ENCODE results near the gene STMP1.
"Not testable (repeated sequence)": the region's sequence is repeated elsewhere in the genome, so short reads cannot be mapped to it uniquely, and the experiment has no call there.

Gene STMP1

DNA sequence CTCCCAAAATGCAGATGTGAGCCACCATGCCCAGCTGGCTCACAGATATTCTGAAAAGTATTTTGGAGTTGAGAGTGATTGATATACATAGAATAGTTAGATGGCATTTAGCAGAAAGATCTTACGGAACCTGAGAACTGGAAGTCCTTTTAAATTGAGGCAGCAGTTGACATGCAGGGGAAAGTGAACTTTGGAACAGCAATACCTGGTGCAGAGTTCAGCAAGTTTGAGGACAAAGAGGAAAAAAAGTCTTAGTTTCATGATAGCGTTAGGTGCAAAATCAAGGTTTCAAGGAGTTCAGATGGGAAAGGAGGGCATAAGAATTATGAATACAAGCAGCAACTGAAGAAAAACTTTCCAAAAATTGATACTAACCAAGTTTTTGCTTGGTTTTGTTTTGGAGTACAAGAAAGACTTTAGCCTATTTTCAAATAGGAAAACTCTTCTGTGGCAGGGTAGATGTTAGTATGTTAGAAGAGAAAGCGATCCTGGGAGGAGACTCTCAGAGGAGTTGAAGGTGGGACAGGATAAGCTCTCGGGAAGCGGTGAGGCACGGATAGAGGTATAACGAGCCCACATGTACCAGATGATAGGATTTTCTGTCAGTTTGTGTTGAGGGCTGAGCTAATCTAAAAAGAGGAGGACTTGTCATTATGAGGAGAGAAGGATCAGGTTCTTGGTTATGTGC, 28.0 kb upstream of the STMP1 start:
- TF ChIP-seq, protein P1, sequence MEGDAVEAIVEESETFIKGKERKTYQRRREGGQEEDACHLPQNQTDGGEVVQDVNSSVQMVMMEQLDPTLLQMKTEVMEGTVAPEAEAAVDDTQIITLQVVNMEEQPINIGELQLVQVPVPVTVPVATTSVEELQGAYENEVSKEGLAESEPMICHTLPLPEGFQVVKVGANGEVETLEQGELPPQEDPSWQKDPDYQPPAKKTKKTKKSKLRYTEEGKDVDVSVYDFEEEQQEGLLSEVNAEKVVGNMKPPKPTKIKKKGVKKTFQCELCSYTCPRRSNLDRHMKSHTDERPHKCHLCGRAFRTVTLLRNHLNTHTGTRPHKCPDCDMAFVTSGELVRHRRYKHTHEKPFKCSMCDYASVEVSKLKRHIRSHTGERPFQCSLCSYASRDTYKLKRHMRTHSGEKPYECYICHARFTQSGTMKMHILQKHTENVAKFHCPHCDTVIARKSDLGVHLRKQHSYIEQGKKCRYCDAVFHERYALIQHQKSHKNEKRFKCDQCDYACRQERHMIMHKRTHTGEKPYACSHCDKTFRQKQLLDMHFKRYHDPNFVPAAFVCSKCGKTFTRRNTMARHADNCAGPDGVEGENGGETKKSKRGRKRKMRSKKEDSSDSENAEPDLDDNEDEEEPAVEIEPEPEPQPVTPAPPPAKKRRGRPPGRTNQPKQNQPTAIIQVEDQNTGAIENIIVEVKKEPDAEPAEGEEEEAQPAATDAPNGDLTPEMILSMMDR (conservative IDR thresholded peaks at IDR 0.05; ENCODE audit: low read length) = no peak
- no peak overlapping the region for H3K4me3 ChIP-seq (ENCODE audit: low read length)
- no peak for DNase-seq (ENCODE audit: low read depth)

DNA sequence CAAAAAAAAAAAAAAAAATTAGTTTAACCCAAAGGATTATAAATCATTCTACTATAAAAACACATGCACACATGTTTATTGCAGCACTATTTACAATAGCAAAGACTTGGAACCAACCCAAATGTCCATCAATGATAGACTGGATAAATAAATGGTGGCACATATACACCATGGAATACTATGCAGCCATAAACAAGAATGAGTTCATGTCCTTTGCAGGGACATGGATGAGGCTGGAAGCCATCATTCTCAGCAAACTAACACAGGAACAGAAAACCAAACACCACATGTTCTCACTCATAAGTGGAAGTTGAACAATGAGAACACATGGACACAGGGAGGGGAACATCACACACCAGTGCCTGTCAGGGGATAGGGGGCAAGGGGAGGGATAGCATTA, 22.6 kb upstream of the STMP1 start:
- not testable (repeated sequence) for DNase-seq (ENCODE audit: low read depth)

DNA sequence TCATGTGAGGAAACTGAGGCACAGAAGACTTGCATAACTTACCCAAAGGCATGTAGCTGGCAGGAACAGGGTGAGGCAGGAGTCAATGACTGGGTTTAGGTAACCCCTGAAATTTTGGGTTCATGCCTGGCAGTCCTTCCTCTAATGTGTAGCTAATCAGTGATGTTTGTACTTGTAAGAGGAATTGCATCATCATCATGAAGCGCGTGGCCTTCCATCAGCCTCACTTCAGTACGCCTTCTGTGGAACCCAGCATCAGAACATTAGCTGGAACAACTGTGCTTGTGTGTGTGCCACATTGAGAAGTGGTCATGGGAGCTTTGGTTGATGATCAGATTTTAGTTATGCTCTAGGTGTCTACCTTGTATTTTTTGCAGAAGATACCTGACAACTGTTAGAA, 18.2 kb upstream of the STMP1 start:
- H3K4me3 ChIP-seq (ENCODE audit: low read length) = no peak overlapping the region
- TF ChIP-seq, protein P1 (conservative IDR thresholded peaks at IDR 0.05; ENCODE audit: low read length) = no peak
- no peak for DNase-seq (ENCODE audit: low read depth)

More for the DNA sequence above, 22.6 kb upstream of the STMP1 start:
- not testable (repeated sequence) for H3K4me3 ChIP-seq (ENCODE audit: low read length)

DNA sequence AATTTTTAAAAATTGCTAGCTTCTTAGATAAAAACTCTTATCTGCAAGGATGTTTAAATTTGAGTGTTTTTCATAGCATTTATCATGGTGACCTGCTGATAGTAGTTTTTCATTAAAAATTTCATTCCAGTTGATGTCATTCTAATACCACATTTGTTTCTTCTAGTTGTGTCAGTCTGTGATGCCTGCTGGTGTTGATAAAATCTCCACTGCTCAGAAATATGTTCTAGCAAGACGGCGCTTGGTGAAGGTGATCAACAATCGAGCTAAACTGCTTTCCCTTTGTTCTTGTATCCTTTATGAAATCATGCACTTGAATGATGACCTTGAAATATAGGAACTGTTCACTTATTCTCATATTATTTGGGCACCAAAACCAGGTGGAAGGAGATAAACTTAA, 17.6 kb upstream of the STMP1 start:
- no peak for DNase-seq (ENCODE audit: low read depth)
- TF ChIP-seq, protein P1 (conservative IDR thresholded peaks at IDR 0.05; ENCODE audit: low read length) = no peak
- H3K4me3 ChIP-seq (ENCODE audit: low read length) = no peak overlapping the region

DNA sequence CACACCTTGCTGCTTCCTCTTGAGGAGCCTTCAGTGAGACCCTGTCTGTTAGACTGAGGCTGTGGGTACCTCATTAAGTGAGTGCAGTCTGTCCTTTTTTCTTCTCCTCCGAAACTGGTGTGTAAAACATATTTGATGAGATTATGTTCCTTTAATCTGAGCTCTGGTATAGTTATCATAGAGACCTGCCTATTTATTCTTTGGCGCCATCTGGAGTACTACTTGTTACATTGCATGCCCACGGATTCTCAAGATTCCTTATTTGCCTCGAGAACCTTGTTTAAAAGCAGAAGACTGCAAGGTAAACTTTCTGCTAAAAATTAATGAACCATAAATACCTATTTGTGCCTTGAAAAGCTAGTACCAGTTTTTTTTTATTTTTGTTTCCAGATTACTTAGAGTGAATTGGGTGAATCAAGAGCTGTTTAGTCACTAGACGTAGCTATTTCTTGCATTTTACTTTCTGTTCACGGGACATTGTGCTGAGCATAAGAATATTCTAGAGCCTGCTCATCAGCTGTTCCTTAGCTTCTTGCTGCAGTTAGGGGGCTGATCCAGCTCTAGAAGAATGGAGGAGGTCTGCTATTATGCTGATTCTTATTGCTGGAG, 16.9 kb upstream of the STMP1 start:
- TF ChIP-seq, protein P1 (conservative IDR thresholded peaks at IDR 0.05; ENCODE audit: low read length) = peak; percentile 83
- DNase-seq (ENCODE audit: low read depth) = peak; percentile 56
- H3K4me3 ChIP-seq (ENCODE audit: low read length) = no peak overlapping the region

DNA sequence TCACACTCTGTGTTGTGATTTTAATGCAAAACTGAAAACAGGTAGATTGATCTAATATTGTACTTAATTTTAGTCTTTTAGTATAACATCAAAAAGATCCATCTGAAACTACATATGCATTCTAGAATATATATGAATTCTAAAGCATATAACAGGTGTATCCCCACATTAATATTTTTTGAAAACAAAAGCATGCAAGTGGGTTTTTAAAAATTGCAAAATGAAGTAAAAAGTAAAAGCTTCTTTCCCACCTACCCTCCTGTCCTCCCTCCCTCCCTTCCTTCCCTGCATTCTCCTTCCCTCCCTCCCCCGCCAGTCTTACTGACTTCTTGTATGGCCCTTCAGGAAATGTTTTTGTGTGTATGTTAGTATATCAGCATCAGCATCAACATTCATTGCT, 14.6 kb upstream of the STMP1 start:
- no peak overlapping the region for H3K4me3 ChIP-seq (ENCODE audit: low read length)
- TF ChIP-seq, protein P1 (conservative IDR thresholded peaks at IDR 0.05; ENCODE audit: low read length) = no peak
- DNase-seq (ENCODE audit: low read depth) = no peak

DNA sequence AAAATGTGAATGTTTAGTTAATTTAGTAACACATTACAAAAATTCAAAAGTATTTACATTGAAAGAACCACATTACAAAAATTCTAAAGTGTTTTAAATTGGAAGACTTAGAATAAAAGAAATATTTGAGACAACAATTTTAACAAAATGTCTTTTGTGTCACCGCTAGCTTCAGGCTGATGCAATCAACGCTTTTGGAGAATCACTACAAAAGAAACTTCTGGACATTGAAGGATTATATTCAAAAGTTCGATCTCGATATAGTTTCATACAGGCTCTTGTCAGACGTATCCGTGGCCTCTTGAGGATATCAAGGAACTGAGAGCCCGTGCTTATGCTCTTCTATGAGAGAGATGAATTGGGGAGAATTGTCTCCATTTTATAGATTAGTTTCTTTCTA, 14.1 kb upstream of the STMP1 start:
- no peak for DNase-seq (ENCODE audit: low read depth)
- TF ChIP-seq, protein P1 (conservative IDR thresholded peaks at IDR 0.05; ENCODE audit: low read length) = no peak
- no peak overlapping the region for H3K4me3 ChIP-seq (ENCODE audit: low read length)

All from AG10803 (cell line).